ENCODE results near the gene DAGLA. TPM values are rescaled to one million over a fixed set of nuclear protein-coding genes. Genes with fewer than 3 reads are reported as not detected.

Gene DAGLA
- total RNA-seq, 1 experiment from 2014 or later: 10.9 TPM

DNA sequence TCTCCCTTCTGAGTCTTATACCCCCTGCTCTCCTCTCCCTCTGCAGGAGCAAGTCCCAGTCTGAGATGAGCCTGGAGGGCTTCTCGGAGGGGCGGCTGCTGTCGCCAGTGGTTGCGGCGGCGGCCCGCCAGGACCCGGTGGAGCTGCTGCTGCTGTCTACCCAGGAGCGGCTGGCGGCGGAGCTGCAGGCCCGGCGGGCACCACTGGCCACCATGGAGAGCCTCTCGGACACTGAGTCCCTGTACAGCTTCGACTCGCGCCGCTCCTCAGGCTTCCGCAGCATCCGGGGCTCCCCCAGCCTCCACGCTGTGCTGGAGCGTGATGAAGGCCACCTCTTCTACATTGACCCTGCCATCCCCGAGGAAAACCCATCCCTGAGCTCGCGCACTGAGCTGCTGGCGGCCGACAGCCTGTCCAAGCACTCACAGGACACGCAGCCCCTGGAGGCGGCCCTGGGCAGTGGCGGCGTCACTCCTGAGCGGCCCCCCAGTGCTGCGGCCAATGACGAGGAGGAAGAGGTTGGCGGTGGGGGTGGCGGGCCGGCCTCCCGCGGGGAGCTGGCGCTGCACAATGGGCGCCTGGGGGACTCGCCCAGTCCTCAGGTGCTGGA lies 63.4 kb downstream of the DAGLA start:
- no peak overlapping the region for H3K4me3 ChIP-seq (ENCODE audit: low read depth, low read length, poor library complexity, severe bottlenecking)
- H3K27ac ChIP-seq (ENCODE audit: low read depth, low read length, poor library complexity, severe bottlenecking): no peak overlapping the region
- no peaks in the 10 kb centered on the region for H3K4me1 ChIP-seq (ENCODE audit: insufficient read depth, low read length, poor library complexity, severe bottlenecking)
- no peaks in the 10 kb centered on the region for H3K9me3 ChIP-seq (ENCODE audit: low read depth, low read length, poor library complexity, severe bottlenecking)
- ChIA-PET CTCF (interaction anchor here (2.3 kb wide), 1 partner anchor 10 kb away, joined by 10 read pairs; no protein-coding TSS in a partner anchor), POLR2A (ENCODE audit: low non-redundant PET) (no interaction called here)
- no TSS peak for BruUV-seq (replicated peaks)
- TF ChIP-seq EZH2 (IDR thresholded peaks at IDR 0.05; ENCODE audit: borderline replicate concordance, low read depth, low read length, poor library complexity, severe bottlenecking): no peak
- TF ChIP-seq, protein P1, sequence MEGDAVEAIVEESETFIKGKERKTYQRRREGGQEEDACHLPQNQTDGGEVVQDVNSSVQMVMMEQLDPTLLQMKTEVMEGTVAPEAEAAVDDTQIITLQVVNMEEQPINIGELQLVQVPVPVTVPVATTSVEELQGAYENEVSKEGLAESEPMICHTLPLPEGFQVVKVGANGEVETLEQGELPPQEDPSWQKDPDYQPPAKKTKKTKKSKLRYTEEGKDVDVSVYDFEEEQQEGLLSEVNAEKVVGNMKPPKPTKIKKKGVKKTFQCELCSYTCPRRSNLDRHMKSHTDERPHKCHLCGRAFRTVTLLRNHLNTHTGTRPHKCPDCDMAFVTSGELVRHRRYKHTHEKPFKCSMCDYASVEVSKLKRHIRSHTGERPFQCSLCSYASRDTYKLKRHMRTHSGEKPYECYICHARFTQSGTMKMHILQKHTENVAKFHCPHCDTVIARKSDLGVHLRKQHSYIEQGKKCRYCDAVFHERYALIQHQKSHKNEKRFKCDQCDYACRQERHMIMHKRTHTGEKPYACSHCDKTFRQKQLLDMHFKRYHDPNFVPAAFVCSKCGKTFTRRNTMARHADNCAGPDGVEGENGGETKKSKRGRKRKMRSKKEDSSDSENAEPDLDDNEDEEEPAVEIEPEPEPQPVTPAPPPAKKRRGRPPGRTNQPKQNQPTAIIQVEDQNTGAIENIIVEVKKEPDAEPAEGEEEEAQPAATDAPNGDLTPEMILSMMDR (conservative IDR thresholded peaks at IDR 0.05; ENCODE audit: low read depth, low read length): no peak
- H3K27me3 ChIP-seq (replicated peaks; ENCODE audit: insufficient read depth, low read depth, low read length, poor library complexity): no peaks in the 10 kb centered on the region
- intact Hi-C loops (cut with micrococcal nuclease; ENCODE audit: unreplicated experiment): no loop called here
- DNase-seq (ENCODE audit: low spot score): no peak
- peaks cover 4% of the 10 kb centered on the region for H3K36me3 ChIP-seq (ENCODE audit: insufficient read depth, low read length, poor library complexity, severe bottlenecking)

DNA sequence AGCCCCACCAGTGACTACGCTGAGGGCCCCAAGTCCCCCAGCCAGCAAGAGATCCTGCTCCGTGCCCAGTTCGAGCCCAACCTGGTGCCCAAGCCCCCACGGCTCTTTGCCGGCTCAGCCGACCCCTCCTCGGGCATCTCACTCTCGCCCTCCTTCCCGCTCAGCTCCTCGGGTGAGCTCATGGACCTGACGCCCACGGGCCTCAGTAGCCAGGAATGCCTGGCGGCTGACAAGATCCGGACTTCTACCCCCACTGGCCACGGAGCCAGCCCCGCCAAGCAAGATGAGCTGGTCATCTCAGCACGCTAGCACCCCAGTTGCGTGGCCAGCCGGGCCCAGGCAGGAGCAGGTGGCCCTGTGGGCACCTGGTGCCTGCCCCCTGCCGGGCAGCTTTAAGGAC lies 64.0 kb downstream of the DAGLA start:
- BruUV-seq (replicated peaks): no TSS peak
- no peaks in the 10 kb centered on the region for H3K4me1 ChIP-seq (ENCODE audit: insufficient read depth, low read length, poor library complexity, severe bottlenecking)
- H3K4me3 ChIP-seq (ENCODE audit: low read depth, low read length, poor library complexity, severe bottlenecking): no peak overlapping the region
- H3K27me3 ChIP-seq (replicated peaks; ENCODE audit: insufficient read depth, low read depth, low read length, poor library complexity): no peaks in the 10 kb centered on the region
- ChIA-PET POLR2A (ENCODE audit: low non-redundant PET) (no interaction called here), CTCF (interaction anchor here (2.3 kb wide), 1 partner anchor 11 kb away, joined by 10 read pairs; no protein-coding TSS in a partner anchor)
- intact Hi-C loops (cut with micrococcal nuclease; ENCODE audit: unreplicated experiment): no loop called here
- no peak for DNase-seq (ENCODE audit: low spot score)
- H3K9me3 ChIP-seq (ENCODE audit: low read depth, low read length, poor library complexity, severe bottlenecking): no peaks in the 10 kb centered on the region
- peaks cover 4% of the 10 kb centered on the region for H3K36me3 ChIP-seq (ENCODE audit: insufficient read depth, low read length, poor library complexity, severe bottlenecking)
- no peak overlapping the region for H3K27ac ChIP-seq (ENCODE audit: low read depth, low read length, poor library complexity, severe bottlenecking)
- TF ChIP-seq, protein P1 (conservative IDR thresholded peaks at IDR 0.05; ENCODE audit: low read depth, low read length): no peak
- TF ChIP-seq EZH2 (IDR thresholded peaks at IDR 0.05; ENCODE audit: borderline replicate concordance, low read depth, low read length, poor library complexity, severe bottlenecking): no peak

DNA sequence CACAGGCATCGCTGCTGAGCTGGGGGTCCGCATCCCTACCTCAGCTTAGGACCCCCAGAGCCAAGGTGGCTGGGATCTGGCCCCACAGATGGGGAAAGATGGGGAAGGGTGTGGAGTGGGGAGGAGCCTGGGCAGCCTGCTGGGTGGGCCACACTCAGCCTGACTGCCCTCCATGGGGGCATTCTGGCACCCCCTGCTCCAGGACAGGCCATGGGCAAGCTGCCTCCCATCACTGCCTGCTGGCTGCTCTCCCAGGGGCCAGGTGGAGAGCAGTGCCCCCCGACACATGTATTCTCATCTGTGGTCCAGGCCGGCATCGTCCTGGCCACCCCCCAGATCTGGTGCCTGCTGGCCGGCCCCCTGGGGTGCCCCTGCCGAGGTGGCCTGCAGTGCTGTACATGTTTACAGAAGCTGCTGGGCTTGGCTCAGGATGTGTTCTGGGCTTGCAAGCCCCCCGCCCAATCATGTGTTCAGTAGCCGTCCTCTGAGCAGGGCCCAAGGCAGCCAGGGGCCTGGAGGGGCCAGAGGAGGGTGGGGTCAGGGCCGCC lies 64.5 kb downstream of the DAGLA start:
- ChIA-PET POLR2A (ENCODE audit: low non-redundant PET) (no interaction called here), CTCF (interaction anchor here (2.3 kb wide), 1 partner anchor 11 kb away, joined by 10 read pairs; no protein-coding TSS in a partner anchor)
- no peak for DNase-seq (ENCODE audit: low spot score)
- peaks cover 4% of the 10 kb centered on the region for H3K36me3 ChIP-seq (ENCODE audit: insufficient read depth, low read length, poor library complexity, severe bottlenecking)
- TF ChIP-seq EZH2 (IDR thresholded peaks at IDR 0.05; ENCODE audit: borderline replicate concordance, low read depth, low read length, poor library complexity, severe bottlenecking): no peak
- H3K9me3 ChIP-seq (ENCODE audit: low read depth, low read length, poor library complexity, severe bottlenecking): no peaks in the 10 kb centered on the region
- BruUV-seq (replicated peaks): no TSS peak
- no peaks in the 10 kb centered on the region for H3K4me1 ChIP-seq (ENCODE audit: insufficient read depth, low read length, poor library complexity, severe bottlenecking)
- H3K27me3 ChIP-seq (replicated peaks; ENCODE audit: insufficient read depth, low read depth, low read length, poor library complexity): no peaks in the 10 kb centered on the region
- no peak overlapping the region for H3K4me3 ChIP-seq (ENCODE audit: low read depth, low read length, poor library complexity, severe bottlenecking)
- no peak overlapping the region for H3K27ac ChIP-seq (ENCODE audit: low read depth, low read length, poor library complexity, severe bottlenecking)
- intact Hi-C loops (cut with micrococcal nuclease; ENCODE audit: unreplicated experiment): no loop called here
